SKM-1 (cell line): Measurements from ENCODE around the gene SLC38A2.
"Not testable (repeated sequence)": the region's sequence is repeated elsewhere in the genome, so short reads cannot be mapped to it uniquely, and the experiment has no call there.

Experiments
- DNase-seq: peaks from one replicate; lab custom pipeline; 2025; ENCODE audit not compliant: unreplicated experiment; lab: John Stamatoyannopoulos, UW

The SLC38A2 gene

DNA sequence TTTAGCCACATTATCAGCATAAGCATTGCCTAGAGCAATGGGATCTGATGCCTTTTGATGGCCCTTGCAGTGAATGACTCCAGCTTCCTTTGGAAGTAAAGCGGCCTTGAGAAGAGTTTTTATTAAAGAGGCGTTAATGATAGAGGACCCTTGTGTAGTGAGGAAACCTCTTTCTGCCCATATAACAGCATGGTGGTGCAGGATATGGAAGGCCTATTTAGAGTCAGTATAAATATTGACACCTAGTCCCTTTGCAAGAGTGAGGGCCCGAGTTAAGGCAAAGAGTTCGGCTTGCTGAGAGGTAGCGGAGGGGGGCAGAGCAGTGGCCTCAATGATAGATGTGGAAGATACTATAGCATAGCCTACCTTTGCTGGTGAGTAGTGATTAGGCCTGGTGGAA, 47.5 kb downstream of the SLC38A2 start:
- not testable (repeated sequence) for DNase-seq

DNA sequence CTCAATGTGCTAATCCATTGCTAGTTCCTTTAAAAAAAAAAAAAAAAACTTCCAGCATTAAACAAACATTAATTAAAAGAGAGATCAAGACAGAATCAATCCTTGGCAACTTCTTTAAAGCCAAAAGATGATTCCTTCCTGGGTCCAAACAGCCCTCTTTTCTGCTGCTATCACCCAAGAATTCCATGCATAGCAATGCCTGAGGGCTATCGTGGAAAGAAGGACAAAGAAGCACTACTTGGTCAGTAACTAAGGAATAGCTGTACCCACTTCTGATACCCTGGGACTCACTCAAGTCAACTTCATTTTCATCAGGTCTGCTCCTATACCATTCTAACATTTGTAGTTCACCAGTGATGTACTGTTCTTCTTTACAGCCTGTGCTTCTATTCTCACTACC, 51.8 kb downstream of the SLC38A2 start:
- no peak for DNase-seq

DNA sequence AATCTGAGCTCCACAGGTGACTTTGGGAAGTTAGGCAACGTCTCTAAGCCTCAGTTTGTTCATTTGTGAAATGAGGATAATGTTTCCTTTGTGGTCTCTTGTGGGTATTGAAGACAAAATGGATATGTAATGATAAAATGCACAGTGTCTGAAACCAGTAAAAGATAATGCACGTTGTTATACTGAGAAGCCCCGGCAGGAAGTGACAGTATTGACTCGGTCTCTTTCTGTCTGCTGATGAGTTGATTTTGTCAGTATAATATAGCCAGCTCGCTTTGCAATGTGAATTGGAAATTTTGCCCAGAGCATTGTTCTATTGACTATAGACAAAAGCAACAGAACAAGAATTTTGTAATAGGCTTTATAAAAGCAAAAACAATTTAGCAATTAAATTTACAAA, 54.5 kb downstream of the SLC38A2 start:
- DNase-seq = no peak
